ENCODE data around the gene RPS15.

DNA sequence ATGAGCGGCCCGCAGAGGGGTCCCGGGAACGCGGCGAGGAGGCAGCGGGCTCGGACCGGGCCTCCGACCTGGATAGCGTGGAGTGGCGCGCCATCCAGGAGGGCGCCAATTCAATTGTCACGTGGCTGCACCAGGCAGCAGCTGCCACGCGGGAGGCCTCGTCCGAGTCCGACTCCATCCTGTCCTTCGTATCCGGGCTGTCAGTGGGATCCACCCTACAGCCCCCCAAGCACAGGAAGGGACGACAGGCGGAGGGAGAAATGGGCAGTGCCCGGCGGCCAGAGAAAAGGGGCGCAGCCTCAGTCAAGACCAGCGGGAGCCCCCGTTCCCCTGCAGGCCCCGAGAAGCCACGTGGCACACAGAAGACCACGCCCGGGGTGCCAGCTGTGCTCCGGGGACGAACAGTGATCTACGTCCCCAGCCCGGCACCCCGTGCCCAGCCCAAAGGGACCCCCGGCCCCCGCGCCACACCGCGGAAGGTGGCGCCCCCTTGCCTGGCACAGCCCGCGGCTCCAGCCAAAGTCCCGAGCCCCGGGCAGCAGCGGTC is 30.2 kb downstream of the RPS15 start:
- no peak for TF ChIP-seq POLR2AphosphoS5 (IDR thresholded peaks at IDR 0.05)
- TF ChIP-seq POLR2A (IDR thresholded peaks at IDR 0.05) = no peak
- TF ChIP-seq, protein P1, sequence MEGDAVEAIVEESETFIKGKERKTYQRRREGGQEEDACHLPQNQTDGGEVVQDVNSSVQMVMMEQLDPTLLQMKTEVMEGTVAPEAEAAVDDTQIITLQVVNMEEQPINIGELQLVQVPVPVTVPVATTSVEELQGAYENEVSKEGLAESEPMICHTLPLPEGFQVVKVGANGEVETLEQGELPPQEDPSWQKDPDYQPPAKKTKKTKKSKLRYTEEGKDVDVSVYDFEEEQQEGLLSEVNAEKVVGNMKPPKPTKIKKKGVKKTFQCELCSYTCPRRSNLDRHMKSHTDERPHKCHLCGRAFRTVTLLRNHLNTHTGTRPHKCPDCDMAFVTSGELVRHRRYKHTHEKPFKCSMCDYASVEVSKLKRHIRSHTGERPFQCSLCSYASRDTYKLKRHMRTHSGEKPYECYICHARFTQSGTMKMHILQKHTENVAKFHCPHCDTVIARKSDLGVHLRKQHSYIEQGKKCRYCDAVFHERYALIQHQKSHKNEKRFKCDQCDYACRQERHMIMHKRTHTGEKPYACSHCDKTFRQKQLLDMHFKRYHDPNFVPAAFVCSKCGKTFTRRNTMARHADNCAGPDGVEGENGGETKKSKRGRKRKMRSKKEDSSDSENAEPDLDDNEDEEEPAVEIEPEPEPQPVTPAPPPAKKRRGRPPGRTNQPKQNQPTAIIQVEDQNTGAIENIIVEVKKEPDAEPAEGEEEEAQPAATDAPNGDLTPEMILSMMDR (IDR thresholded peaks at IDR 0.05) = no peak
- TF ChIP-seq EP300 (IDR thresholded peaks at IDR 0.05) = no peak

All from upper lobe of left lung (tissue), 4 donors.